Parathyroid adenoma (tissue), 2 donors: Measurements from ENCODE around the gene ZNF230.

Experiments
- H2AFZ ChIP-seq: fragments of 300-600 bp; sonication (generic); one replicate; pipeline ENCODE4 v1.7.0; 2017; ENCODE audit warnings: antibody characterized with exemption, mild to moderate bottlenecking
- H3K27ac ChIP-seq: fragments of 300-600 bp; sonication (generic); one replicate; pipeline ENCODE4 v1.7.0; 2017
- H3K27me3 ChIP-seq: fragments of 300-600 bp; sonication (generic); one replicate; pipeline ENCODE4 v1.7.0; 2017; ENCODE audit warnings: low read length; ENCODE audit not compliant: control insufficient read depth, insufficient read depth
- H3K36me3 ChIP-seq: fragments of 300-600 bp; sonication (generic); one replicate; pipeline ENCODE4 v1.7.0; 2017; ENCODE audit warnings: low read length; ENCODE audit not compliant: control insufficient read depth, insufficient read depth
- H3K4me1 ChIP-seq: fragments of 300-600 bp; sonication (generic); one replicate; pipeline ENCODE4 v1.7.0; 2017; ENCODE audit warnings: control low read depth
- H3K4me2 ChIP-seq: fragments of 300-600 bp; sonication (generic); one replicate; pipeline ENCODE4 v1.7.0; 2017; ENCODE audit warnings: low read length
- H3K4me3 ChIP-seq: fragments of 300-600 bp; sonication (generic); one replicate; pipeline ENCODE4 v1.7.0; 2017; ENCODE audit warnings: low read depth, low read length
- H3K79me2 ChIP-seq: fragments of 300-600 bp; sonication (generic); one replicate; pipeline ENCODE4 v1.7.0; 2017; ENCODE audit warnings: control low read depth
- H3K9ac ChIP-seq: fragments of 300-600 bp; sonication (generic); one replicate; pipeline ENCODE4 v1.7.0; 2017; ENCODE audit warnings: mild to moderate bottlenecking
- H3K9me3 ChIP-seq: fragments of 300-600 bp; sonication (generic); one replicate; pipeline ENCODE4 v1.7.0; 2017; ENCODE audit warnings: low read length; ENCODE audit not compliant: control insufficient read depth
- CTCF ChIP-seq: fragments of 300-600 bp; sonication (generic); IDR thresholded peaks from one replicate; pipeline ENCODE4 v1.7.0; 2017; ENCODE audit warnings: antibody characterized with exemption, mild to moderate bottlenecking
- donor health status: primary hyperparathyroidism.

Gene ZNF230

DNA sequence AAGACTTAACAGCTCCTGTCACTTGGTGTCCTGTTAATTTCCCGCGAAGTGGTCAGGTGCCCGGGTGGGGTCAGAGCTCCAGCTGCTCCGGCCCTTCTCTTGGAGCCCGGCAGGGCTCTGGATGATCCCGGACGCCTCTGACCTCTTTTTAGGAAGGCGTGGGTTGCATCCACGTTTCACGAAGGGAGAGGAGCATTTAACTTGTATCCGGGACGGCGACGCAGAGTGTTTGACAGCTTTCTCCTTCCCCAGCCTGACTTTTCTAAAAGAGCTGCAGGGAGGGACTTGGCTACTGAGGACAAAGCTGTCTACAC is 18.1 kb upstream of the ZNF230 start:
- no peak overlapping the region for H3K9ac ChIP-seq
- no peak for TF ChIP-seq CTCF
- H3K4me3 ChIP-seq: peak overlapping the region; percentile 81
- H3K27me3 ChIP-seq: no peaks in the 10 kb centered on the region
- no peaks in the 10 kb centered on the region for H3K79me2 ChIP-seq
- no peak overlapping the region for H3K27ac ChIP-seq
- H3K36me3 ChIP-seq: no peaks in the 10 kb centered on the region
- peak overlapping the region; percentile 64 for H2AFZ ChIP-seq
- H3K9me3 ChIP-seq: peaks cover under 1% of the 10 kb centered on the region
- peak overlapping the region; percentile 86 for H3K4me2 ChIP-seq
- H3K4me1 ChIP-seq: no peaks in the 10 kb centered on the region

GRCh38 chr19:43997631-43998290 is 5.0 kb upstream of the ZNF230 start:
- no peaks in the 10 kb centered on the region for H3K27me3 ChIP-seq
- no peak for TF ChIP-seq CTCF
- no peaks in the 10 kb centered on the region for H3K9me3 ChIP-seq
- H3K79me2 ChIP-seq: no peaks in the 10 kb centered on the region
- no peaks in the 10 kb centered on the region for H3K36me3 ChIP-seq
- no peak overlapping the region for H3K4me3 ChIP-seq
- H3K4me2 ChIP-seq: no peak overlapping the region
- no peaks in the 10 kb centered on the region for H3K4me1 ChIP-seq
- no peak overlapping the region for H3K9ac ChIP-seq
- no peak overlapping the region for H2AFZ ChIP-seq
- no peak overlapping the region for H3K27ac ChIP-seq

DNA sequence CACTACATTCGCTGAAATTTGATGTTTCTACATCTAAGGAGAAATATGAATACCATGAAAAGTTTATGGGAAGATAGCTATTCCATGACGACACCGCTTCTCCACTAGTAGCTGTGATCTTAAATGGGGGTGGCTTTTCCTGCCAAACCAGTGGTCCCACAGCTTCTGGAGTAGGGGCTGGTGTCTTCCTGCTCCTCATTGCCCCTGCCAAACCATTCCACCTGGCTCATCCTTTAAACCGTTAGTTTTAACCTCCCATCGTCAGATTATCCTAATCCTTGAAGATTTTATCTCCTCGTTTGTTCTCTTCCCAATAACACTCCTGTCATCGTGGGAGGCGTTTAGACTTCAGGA is 568 bp upstream of the ZNF230 start:
- peak overlapping the region; percentile 97 for H3K4me3 ChIP-seq
- no peaks in the 10 kb centered on the region for H3K36me3 ChIP-seq
- H2AFZ ChIP-seq: peak overlapping the region; percentile 80
- no peak overlapping the region for H3K9ac ChIP-seq
- H3K9me3 ChIP-seq: no peaks in the 10 kb centered on the region
- no peaks in the 10 kb centered on the region for H3K79me2 ChIP-seq
- H3K27me3 ChIP-seq: no peaks in the 10 kb centered on the region
- peak overlapping the region; percentile 97 for H3K4me2 ChIP-seq
- no peaks in the 10 kb centered on the region for H3K4me1 ChIP-seq
- no peak for TF ChIP-seq CTCF
- peak overlapping the region; percentile 29 for H3K27ac ChIP-seq

- H3K36me3 ChIP-seq: no peaks in the 10 kb centered on the region
- TF ChIP-seq CTCF: no peak
- H3K27ac ChIP-seq: peak overlapping the region; percentile 29
- no peaks in the 10 kb centered on the region for H3K79me2 ChIP-seq
- H3K9me3 ChIP-seq: no peaks in the 10 kb centered on the region
- no peaks in the 10 kb centered on the region for H3K27me3 ChIP-seq
- peak overlapping the region; percentile 97 for H3K4me2 ChIP-seq
- H3K4me1 ChIP-seq: no peaks in the 10 kb centered on the region
- peak overlapping the region; percentile 80 for H2AFZ ChIP-seq
- peak overlapping the region; percentile 97 for H3K4me3 ChIP-seq
- peak overlapping the region; percentile 25 for H3K9ac ChIP-seq
Measured at GRCh38 chr19:44003461-44004009, 778 bp downstream of the ZNF230 start.

DNA sequence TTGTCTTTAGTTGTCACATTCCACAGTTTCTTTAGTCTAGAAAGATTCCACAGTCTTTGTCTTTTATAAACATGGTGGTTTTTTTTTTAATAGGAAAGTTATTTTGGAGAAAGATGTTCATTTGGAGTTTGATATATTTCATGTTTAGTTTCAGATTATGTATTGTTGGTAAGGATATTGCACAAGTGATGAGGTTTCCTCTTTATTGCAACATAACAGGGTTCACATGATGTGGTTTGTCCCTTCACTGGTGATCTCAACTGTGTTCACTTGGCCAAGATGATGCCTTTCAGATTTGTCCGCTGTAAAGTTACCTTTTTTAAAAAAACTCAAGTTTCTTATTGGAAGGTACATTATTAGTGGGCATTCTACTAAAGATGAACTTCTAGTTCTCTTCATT is 3.2 kb downstream of the ZNF230 start:
- Histone ChIP-seq H3K27me3 (no peaks in the 10 kb centered on the region), H2AFZ (no peak overlapping the region), H3K9ac (no peak overlapping the region), H3K4me1 (no peaks in the 10 kb centered on the region), H3K9me3 (no peaks in the 10 kb centered on the region), H3K27ac (no peak overlapping the region), H3K4me2 (no peak overlapping the region), H3K36me3 (peaks cover 8% of the 10 kb centered on the region), H3K79me2 (no peaks in the 10 kb centered on the region), H3K4me3 (no peak overlapping the region)
- no peak for TF ChIP-seq CTCF
